Right kidney (tissue), 1 donor: Measurements from ENCODE around the gene FOXP1.

Experiments
- DNase-seq: peaks from one replicate; pipeline ENCODE4 v3.0.0-alpha.2; 2016

The FOXP1 gene

DNA sequence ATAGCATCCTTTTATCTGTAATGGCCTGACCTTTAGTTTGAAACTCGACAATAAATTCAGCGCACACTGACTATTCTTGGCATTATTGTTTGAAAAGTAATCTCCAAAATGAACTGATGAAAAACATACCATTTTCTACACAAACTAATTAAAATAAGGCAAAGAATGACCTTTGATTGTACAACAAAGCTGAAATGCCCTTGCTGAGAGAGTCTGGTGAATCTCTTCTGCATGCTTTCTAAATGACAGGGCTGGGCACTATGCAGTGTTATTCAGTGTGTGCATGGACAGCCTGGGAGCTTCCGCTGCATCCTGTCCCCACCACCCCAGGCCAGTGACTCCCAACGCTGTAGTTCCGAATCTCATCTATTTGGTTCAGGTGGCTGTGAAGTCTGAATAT lies 530.8 kb downstream of the FOXP1 start:
- no peak for DNase-seq

DNA sequence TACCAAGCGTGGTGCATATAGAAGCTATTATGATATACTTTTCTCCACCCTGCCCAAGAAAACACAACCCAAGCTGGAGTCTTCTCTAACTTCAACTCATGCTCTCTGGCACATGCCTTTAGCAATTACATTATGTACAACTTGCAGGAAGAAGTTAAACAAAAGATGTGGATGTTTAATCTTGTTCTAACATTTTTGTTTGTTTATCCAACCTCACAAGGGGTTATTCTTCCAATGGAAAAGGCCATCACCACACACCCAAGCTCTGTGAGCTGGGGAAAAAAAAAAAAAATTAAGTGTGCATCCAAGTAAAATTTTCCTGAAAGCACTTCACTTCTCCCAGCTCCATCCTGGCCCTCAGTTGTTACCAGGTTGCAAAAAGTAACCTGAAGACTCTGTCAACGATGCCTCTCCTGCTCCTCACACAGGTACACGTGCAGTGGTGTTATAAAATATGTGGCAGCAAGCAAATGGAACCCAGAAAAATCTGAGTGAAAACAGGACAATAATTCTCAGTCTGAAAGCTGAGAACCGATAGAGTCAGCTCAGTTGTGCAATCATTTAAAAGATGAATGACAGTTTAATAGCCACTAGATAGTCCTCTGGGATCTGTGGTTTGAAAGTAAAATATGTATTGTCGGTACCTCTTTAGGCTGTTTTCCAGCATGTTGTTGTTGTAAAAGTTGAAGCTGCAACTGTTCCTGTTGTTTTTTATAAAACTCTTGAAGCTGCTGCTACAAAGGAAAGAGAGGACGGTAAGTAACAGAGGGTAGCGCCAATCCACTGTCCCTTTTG lies 531.4 kb downstream of the FOXP1 start:
- no peak for DNase-seq

DNA sequence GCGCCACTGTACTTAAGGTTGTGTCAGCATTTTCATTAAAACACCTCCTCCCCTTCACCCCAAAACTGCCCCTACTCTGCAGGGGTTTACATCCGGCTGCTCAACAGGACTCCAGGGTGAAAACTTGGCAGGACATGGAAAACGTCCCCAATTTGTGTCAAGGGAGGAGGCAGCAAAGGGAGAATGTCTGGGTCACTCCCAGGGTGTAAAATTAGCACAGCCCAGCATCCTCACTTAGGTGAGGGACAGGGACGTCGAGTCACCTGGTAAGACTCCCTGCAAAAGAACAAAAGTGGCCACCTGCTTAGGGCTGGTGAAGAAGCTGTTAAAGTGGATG lies 532.3 kb downstream of the FOXP1 start:
- no peak for DNase-seq

DNA sequence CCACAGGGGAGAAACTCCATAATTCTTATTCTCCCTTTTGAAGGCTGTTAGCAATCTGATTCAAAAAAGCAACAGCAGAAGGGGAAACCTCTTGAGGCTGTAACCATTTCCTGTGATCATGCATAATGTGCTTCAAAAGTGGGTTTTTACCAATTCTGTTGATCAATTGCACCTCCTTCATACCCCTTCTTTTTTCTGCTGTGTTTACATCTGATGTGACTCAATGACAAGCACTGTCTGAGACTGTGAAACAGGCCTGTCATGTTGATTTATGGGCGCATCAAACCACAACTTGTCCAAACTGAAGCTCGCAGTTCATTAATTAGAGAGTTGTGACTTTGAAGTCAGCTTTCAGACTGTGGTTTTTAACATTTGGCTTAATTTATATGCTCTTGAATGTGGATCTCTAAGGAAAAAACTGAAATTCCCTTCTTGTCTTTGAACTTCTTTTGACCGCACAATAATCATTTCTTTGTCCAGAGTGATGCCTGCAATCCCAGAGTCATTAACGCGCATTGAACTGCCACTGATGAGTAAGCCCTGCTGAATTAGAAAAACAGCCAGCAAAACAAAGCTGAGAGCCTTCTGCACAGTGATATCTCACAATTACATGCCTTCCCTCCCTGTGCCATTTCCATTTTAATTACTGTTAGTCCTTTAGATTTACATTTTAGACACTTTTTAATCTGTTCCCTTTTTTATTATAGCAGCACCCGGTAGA lies 532.8 kb downstream of the FOXP1 start:
- no peak for DNase-seq

DNA sequence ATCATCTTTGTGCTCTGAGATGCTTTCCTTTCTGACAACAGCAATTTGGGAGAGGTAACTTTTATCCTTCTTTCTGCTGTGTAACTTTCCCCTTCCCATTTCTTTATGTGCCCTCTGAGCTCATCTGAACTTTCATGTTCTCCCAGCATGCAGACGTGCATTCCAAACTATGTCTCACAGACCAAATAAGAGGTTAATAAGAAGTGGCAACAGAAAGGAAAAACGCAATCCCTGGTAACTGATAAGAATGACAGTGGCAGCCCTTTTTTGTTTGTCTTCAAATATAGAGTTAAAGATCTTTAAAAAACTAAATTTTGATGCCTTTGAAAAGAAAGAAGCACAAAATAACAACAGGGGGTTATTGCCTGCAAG lies 533.4 kb downstream of the FOXP1 start:
- DNase-seq, result no peak

DNA sequence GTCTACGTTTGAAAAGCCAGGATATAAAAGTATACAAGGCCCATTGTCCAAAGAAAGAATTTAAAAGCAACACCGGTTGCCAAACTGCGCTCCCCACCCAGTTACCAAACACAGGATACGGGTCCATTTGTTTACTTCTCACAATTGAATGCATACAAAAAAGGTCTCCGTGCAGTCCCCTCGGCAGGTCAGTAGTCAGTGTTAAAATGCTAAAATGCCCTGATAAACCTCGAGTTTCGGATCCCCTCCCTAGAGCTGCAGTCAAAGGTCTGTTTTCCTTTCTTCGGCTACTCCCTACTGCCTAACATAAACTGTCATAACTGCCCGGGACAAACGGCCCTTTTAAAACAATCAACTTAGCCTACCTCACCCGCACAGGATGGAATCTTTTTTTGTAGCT lies 534.6 kb downstream of the FOXP1 start:
- DNase-seq, result no peak

DNA sequence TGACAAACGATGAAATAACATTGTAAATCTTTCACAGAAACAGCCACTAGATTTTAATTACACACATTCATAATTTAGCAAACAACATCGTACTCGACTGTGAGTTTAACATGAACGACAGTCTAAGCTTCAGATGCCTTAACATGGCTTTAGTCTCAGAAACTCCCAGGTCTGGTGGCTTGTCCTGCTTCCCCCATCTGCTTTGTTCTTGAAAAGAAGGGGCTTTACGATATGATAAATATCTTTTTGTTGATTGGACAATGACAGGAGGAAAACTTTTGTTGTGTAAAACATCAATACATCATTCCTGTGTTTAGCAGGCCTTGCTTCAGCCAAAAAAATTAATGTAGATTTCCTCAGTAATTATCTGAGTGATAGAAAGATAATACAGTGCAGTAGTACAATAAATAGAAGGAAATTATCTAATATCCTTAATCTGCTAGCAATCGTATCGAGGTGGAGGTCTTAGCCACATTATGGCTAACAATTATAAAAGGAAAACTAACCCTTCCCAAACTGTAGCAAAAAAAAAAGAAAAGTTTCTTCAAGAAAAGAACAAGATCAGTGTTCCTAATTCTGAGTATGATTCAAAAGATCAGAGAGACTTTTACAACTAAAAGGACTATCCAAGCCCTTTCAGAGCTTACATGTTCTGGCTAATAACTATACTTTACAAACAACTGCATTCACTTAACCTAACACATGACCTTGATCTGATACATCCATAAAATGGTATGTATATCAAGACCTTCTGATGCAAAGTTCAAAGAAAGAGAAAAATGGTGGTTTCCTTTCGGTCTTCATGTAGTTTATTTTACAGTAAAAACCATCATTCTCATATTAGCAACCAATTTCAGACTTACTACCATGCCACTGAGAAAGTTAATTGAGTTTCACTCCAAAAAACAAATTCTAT lies 535.7 kb downstream of the FOXP1 start:
- no peak for DNase-seq

DNA sequence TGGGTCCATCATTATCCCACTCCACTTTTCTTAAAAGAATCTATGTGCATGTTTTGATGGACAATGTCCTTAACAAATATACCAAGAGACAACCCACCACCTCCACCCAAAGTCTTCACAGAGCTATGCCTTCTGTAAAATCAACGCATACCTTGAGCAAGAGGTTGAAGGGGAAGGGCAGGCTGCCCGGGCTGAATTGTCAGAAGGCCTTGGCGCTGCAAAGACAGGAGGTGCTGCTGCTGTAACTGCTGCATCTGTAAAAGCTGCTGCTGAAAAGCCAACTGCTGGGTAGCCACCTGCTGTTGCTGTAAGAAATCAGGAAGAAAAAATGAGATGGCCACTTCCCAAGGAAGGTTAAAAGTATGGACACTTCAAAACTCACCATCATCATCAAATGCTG lies 536.7 kb downstream of the FOXP1 start:
- no peak for DNase-seq

DNA sequence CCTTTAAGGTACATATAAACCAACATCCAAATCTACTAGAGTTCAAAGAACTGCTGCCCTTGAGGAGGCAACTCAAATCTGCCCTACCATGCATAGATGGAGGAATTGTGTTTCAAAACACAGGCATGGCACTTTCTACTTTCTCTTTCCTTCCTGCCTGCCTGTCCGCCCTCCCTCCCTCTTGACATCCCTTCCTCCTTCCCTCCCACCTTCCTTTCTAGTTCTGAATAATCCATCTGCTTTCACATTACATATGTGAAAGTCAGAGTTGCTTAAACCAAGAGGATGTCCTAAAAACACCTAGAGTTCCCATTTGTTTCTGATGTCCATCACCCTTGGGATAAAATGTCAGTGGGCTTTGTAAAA lies 537.6 kb downstream of the FOXP1 start:
- DNase-seq, result no peak

DNA sequence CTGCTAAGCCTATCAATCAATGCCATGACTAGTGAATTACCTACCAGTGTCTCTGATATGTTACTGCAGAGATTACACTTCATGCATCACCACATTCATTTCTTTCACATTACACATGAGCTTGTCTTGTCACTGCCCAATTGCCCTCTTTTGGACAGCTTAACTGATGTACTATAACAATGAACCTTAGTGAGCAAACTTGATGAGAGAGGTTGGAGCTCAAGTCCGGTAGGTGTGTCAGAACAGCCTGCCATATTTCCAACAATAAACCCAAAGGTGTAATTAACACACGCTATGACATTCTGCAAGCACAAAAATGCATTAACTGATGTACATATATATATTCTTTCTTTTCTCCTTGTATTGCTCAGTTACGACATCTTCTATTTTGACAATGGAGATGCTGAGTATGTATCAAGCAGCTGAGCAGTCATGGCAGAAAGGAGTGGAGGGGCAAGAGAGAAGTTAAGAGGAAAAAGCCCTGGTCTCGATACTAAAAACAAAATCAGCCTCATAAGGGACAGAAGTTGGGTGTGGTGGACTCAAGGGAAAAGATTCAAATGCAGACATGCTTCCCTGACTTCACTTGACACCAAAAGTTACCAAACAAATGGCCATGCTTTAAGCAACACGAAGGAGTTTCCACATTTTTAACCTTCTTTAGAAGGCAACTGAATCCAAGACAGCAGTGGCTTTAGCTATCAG lies 538.2 kb downstream of the FOXP1 start:
- DNase-seq, result no peak

DNA sequence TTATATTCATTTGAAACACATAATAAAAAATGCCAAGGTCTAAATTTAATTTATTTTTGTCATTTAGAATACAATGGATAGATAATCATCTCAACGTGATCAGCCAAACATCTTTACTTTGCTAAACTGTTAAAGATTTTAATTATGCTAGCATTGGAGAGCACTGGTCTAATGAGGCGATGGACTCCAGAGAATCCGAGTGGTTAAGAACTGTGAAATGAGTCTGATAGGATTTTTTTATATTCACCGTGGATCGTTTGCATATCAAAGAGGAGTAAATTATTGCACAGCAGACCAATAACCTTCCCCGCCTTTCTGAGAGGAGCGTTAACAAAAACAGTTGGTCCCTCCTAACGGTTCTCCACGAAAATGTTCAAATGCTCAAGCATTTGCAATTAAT lies 540.8 kb downstream of the FOXP1 start:
- DNase-seq, result no peak

DNA sequence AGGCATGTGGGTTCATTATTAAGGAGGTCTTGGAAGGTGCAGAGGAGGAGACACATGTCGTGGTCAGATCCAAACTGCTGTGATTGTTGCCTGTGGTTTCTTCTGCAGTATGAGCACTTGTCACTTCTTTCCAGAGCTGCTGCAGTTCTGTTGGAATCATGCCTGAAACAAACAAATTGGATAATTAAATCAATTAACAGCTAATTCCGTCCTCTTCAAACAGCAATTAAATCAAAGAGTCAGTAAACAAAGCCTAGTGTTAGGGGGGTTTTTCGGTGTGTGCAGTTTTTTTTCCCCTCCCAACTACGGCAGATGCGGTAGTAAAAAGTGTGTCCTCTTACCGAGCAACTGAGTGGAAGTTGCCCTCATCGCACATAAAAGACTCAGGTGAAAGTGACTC lies 542.2 kb downstream of the FOXP1 start:
- DNase-seq, result no peak

DNA sequence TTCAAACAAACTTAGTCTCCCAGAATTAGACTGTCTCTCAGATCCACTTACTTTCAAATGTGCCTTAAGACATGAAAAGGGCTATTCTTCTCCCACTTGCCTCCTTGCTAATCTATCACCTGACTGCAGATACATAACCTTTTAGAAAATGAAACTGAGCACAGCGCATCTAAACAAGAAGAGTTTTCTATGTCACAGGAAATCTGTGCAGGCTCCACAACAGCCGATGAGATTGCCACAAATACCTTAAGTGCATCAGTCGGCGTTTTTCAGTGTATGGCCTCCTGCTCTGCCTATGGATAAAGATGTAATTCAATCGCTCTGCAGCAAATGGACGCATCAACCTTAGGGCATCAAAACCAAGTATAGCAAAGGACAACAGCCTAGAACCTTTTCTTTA lies 544.2 kb downstream of the FOXP1 start:
- DNase-seq, result no peak

DNA sequence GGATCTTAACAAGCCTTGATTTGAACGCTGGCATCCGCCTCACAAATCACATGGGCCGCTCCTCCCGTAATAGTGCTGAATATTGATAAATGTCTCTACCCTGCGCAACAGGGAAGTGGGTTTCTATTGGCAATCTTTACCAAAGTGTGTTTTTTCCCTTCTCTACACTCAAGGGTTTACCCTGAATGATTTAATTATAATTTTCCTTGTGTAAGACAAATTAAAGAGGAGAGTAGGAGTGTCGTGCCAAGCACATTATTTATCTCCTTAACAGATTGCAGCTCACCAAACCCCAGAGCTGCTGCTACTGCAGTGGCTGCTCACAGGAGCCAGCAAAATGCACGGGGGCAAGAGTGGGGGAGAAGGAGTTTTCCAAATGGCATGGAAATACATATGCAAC lies 545.8 kb downstream of the FOXP1 start:
- no peak for DNase-seq

DNA sequence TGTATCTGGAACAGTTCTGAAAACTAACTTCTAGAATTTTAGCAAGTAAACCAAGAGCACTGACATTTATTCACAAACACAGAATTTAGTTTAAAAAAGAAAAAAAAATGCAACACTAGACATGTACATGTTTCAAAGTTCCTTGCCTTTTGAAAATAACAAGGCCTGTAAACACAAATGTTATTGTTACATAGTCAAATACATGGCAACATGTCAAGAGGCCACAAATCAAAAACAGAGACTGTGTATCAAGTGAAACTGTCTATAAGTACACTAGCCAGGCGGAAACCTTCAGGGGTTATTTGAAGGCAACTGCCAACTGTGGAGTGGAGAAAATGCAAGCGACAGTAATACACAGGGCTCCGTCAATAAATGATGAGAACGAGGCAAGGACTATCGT lies 547.6 kb downstream of the FOXP1 start:
- DNase-seq, result no peak

DNA sequence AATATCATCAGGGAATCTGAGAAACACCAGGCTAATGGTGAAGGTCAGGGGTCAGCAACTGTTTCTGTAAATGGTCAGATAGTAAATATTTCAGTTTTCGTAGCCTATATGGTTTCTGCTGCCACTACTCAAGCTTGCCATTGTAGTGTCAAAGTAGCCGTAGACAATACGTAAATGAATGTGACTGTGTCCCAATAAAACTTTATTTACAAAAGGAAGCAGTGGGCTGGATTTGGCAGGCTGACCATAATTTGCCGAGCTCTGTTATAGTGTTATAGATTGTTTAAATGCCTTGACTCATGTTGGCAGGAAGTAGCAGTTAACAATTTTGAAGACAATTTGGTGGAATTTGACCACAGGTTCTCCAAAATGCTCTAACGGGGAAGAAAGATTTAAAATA lies 548.2 kb downstream of the FOXP1 start:
- DNase-seq, result no peak

DNA sequence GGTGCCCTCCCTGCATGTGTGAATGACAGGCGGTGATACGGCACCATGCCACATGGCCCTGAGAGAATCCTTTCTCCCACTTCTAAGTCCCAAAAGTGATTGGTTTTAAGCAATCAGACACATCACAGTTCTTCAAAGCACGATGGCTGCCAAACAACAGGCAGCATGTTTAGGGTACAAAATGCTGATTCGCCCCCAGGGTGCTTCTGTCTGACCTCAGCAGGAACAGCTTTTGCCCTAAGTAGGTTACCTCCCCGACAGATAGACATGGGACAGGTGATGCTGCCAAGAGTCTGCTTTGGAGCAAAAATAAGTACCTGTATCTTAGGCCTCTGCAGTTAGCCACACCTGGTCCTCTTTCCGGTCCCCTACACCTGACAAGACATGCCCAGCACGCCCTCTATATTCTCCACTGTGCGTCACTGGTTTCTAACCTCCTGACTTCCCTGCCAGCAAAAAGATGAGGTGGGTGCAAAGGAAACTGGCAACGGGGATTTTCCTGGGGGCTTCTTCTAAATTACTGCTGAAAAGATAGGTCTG lies 549.8 kb downstream of the FOXP1 start:
- DNase-seq, result no peak

DNA sequence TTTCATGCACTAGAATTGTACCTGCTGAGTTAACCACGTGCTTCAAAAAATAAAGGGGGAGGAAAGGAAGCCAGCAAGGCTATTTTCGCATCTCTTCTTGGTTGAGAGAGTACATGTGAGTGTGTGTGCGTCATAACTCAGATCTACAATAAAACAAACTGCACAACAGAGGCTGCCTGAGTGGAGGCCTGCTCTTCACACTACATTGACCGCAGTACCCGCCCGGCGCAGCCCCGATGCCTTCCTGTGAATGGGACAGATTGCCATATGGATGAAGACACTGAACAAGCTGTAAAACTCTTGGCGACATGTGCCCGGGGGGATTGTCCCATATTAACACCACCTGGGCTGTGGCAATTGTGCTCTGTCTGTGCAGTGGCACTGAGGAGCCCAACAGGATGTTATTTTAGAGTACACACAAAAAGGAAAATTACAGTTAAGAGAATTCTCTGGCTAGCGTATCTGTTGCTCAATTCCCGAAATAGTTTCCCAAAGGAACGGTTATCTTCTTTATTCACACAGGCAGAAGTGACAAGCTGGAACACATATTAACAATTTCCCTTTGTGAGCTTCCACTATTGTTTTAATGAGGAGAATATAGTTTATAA lies 551.5 kb downstream of the FOXP1 start:
- no peak for DNase-seq

DNA sequence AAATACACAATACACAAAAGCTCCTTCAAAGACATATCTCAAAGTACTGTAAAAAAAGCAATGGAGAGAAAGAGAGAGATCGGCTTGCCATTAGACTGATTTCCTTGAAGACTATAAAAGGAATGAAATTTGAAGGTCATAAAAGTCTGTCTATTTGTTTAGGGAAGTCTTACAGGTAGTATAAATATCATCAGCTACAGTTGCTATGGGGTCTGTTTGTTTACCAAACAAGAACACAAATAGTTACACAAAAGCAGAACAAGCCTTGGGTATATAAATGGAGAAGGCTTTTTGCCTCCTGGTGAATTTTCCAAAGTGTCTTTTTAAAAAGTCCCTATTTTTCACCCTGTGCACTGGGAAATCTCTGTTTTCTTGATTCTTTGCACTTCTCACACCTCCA lies 552.3 kb downstream of the FOXP1 start:
- no peak for DNase-seq

DNA sequence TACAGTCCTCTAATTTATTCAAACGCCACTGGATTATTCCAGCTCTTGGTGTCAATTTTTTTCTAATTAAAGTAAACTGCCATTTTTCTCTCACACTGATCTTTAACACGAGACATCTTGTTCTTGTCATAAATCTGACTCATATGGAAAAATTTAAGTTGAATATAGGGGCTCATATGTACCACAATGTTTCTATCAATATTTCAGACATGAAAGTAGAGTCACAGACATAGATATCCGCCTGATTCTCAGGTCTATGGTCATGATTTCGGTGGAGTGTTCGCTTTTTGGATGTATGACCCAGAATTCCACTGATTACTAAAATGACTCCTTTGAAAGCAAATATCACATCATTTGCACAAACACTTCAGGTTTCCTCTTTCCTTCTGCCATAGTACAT lies 552.8 kb downstream of the FOXP1 start:
- DNase-seq, result no peak

DNA sequence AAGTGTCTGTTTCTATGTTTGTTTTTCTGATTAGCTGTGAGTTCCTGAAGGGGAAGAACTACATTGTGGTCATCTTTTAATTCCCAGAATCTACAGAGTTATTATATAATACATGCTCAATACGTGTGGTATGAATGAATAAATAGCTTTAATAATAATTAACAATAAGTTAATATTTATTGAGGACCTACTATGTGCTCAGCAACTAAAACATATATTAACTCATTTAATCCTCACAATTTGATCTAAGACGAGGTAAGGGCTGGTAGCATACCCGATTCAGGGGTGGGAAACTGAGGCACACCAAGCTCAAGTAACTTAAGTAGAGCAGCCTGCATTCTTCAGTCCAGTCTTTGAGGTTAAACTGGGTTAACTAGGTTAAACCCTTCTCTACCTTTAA lies 553.8 kb downstream of the FOXP1 start:
- DNase-seq, result no peak

DNA sequence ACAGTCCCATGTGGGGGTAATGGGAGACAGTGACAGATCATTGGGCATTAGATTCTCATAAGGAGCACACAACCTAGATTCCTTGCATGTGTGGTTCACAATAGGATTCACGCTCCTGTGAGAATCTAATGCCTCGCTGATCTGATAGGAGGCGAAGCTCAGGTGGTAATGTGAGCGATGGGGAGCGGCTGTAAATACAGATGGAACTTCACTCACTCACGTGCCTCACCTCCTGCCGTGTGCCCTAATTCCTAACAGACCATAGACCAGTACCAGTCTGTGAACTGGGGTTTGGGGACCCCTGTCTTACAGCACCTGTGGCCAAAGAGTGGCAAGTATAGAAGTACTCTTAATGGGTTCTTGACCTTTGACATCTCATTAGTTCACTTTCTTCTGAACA lies 554.7 kb downstream of the FOXP1 start:
- DNase-seq, result no peak
